ENCODE results near the gene EIF4E1B.

DNA sequence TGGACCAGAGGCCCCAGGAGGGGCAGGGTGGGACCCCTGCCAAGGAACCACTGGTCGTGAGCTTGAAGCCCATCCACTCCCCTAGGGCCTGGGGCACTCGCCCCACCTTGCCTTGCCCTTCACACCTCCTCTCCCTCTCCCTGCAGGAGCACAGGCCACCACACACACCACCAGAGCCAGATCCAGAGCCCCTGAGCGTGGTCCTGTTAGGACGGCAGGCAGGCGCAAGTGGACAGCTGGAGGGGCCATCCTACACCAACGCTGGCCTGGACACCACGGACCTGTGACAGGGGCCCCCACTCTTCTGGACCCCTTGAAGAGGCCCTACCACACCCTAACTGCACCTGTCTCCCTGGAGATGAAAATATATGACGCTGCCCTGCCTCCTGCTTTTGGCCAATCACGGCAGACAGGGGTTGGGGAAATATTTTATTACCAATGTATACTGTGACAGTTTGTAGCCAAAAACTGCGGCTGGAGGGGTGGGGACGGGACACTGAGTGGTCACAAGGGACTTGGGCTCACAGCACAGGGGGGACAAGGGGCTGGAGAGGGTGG, 35.0 kb upstream of the EIF4E1B start:
- no peak for TF ChIP-seq SNAI2 (CRISPR knock-in tag; IDR thresholded peaks at IDR 0.05)
- TF ChIP-seq ZFP3 (CRISPR knock-in tag; IDR thresholded peaks at IDR 0.05) = no peak
